GM20431 (cell line): ENCODE results near the gene PARP4.
"Not testable (repeated sequence)": the region's sequence is repeated elsewhere in the genome, so short reads cannot be mapped to it uniquely, and the experiment has no call there.

Source experiments
- in situ Hi-C: fragments of 300-500 bp; cut with MseI, MboI; formaldehyde crosslinking; loops from one replicate; pipeline ENCODE4 v1.15.0; 2020; ENCODE audit warnings: low sequenced_read_pairs; ENCODE audit not compliant: unreplicated experiment

PARP4 gene

DNA sequence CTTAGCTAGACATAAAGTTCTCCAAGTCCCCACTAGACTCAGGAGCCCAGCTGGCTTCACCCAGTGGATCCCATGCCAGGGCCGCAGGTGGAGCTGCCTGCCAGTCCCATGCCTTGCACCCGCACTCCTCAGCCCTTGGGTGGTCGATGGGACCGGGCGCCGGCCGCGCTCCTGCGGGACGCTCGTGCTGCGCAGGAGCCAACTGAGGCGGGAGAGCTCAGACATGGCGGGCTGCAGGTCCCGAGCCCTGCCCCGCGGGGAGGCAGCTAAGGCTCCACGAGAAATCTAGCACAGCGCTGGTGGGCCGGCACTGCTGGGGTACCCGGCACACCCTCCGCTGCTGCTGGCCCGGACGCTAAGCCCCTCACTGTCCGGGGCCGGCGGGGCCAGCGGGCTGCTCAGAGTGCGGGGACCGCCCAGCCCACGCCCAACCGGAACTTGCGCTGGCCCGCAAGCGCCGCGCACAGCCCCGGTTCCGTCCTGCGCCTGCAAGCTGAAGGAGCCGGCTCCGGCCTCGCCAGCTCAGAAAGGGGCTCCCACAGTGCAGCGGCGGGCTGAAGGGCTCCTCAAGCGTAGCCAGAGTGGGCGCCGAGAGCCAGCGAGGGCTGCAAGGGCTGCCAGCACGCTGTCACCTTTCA is 5.8 kb downstream of the PARP4 start:
- in situ Hi-C loops: no loop called here

DNA sequence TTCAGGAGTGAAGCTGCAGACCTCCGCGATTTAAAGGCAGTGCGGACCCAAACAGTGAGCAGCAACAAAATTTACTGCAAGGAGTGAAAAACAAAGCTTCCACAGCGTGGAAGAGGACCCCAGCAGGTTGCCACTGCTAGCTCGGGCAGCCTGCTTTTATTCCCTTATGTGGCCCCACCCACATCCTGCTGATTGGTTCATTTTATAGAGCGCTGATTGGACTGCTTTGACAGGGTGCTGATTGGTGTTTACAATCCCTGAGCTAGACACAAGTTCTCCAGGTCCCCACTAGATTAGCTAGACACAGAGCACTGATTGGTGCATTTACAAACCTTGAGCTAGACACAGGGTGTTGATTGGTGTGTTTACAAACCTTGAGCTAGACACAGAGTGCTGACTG is 6.3 kb downstream of the PARP4 start:
- in situ Hi-C loops: not testable (repeated sequence)

DNA sequence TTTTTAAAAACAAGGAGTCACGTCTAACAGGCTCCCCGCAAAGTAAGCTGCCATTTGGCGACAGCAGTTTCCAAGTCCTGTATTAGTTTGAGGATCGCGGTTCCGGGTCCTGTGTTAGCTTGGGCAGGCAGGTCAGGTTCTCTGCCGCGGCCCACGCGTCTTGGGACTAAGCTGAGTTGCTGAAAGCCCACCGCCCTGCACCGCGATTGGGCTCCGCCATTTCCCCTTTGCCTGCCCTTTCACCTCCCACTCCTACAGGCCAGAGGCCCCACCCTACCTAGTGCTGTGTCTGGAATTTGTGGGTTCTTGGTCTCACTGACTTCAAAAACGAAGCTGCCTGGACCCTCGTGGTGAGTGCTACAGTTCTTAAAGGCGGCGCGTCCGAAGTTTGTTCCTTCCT is 6.8 kb downstream of the PARP4 start:
- in situ Hi-C loops: no loop called here

DNA sequence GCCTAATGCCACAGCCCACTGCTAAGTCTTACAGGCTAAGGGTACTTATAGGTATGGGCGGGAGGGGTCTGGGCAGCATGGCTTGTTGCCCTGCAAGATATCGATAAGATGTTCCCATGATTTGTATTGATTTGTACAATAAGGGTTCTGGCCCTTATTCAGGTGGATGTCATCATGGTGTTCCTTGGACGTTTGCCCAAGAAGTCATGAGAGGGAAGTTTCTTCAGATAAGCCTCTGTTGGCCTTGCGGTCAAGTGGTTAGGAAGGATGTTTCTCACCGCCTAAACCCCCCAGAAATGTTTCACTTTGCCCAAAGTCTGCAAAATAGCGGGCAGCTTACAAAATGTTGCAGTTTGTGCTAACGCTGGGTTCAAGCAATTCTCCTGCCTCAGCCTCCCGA is 7.3 kb downstream of the PARP4 start:
- in situ Hi-C loops: no loop called here

DNA sequence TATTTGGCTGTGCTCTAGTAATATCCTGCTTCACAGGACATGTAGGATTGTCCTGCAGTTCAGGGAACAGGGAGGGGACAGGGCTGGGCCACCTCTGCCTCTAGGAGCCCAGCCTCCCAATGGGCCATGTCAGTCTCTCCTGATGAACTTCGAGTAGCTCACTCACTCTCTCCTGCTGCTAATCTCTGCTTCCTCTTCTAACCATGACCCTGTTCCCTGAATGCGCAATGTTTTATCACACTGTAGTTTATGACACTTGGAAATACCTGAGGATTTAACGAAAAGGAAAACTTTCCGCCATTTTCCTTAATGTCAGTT is 9.2 kb downstream of the PARP4 start:
- in situ Hi-C loops: no loop called here

DNA sequence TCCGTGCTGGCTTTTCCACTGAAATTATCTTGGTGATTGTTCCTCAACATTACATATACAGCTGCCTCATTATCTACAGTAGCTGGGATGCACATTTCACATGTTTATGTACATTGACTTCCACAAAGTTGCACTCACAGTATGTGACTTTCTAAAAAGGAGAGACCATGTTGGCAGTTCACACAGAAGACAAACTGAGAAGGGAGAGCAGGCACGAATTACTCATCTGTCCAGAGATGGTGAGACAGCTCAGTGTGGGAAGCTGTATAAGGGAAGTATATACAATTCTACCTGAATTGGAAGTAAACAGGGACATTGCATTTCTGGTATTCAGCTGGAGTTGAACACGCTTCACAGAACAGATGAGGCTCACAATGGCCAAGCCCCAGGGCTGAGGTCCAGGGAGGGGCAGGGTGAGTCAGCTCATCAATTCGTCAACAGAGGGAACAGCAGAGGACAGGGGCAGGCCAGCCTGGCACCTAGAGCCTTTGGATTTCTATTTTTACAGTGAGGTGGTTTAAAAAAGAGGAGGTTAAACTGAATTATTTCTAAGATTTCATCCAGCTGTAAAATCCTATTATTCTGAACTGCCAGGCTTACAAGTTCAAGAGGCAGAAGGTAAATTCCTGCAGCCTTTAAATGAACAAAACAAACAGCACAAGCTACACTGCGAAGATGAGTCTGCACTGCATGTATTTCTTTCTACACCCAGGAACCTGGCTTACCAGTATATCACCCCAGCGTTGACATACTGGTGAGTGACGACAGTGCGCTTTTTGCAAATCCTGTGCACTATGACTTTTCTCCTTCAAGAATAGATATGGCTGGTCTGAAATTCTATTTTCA is 9.8 kb downstream of the PARP4 start:
- in situ Hi-C loops: no loop called here

DNA sequence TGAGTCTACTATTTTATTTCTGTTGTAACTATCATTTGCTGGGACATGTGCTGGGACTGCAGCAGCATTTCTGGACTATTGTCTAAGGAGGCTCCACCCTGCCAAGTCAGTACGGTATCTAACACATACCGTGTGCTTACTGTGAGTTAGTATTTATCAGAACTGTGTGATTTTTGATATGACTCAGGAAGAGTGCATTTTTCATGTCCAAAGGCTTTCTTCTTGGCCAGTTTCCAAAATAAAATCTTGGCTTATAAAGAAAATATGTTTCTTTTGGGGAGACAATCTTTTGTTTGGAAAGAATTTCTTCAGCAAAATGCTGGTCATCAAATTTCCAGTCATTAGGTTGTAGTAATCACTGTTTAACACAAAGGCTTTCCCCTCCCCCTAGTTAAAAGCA is 11.6 kb downstream of the PARP4 start:
- in situ Hi-C loops: no loop called here

DNA sequence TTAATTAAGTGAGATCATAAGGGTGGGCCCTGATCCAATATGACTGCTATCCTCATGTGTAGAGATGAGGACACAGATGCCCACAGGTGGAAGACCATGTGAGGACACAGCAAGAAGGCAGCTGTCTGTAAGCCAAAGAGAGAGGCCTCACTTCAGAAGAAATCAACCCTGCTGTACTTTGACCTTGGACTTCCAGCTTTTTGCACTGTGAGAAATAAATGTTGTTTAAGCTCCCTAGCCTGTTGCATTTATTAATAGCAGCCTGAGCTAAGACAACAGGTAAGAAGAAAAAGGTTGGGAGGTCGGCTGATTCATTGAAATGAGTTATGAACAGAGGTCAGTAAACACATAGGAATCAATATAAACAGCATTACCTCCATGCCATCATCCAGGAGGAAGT is 14.8 kb downstream of the PARP4 start:
- in situ Hi-C loops: no loop called here

DNA sequence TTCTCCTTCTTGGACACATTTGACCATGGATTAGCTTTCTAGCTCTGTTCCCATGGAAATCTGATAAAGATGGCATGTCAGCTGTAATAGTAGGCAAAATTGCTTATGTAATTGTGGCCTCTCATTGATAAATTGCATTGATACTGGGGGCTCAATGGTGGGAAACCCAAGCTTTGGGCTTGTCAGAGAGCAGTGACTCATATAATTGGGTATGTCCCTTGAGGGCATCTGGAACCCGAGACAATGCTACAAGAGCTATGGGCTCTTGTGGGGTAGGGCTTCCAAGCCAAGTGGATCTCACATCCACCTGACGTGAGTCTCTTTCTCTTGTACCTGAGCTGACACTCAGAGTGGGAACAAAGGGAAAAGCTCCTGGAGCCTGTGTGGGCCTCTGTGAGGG is 16.3 kb downstream of the PARP4 start:
- in situ Hi-C loops: not testable (repeated sequence)

DNA sequence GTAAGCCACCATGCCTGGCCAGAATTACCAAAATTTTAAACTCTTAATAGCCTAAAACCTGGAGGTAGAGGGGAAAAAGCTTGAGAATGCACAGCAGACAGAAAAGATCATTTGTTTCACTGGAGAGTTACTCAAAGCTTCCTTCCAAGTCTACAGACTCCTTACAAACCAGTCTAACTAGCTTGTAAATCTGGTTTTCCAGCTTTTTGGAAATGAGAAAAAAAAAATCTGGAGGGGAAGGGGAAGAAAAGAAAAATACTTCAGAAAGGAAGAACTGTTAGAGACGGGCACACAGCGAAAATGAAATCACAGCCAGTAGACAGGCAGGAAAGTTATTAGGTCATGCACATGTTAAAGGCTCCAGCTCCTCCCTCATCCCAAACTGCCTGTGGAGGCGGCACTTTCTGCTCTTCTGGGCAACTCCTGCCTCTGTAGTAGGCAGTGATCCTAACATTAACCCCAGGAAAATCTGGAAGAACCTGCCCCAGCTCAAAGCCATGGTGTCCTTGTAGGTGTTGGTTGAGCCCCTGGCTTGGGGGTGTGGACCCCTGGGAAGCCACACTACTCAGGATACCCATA is 17.3 kb downstream of the PARP4 start:
- in situ Hi-C loops: no loop called here

DNA sequence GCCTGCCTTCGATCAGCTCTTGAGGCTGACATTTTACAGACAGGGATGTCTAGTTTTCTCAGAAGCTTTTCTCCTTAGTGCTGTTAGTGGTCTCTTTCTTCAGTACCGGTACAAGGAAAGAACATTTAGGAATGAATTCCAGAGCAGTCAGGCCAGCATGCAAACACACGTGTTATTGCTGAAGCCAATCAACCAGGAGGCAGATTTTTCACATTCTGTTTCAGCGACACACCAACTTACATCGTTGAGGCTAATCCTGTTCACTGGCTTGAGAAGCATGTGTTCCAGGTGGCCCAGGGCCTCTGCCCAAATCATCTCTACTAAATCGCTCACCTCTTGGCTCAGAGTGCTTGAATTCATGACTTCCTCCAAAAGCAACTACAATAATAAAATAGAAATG is 19.2 kb downstream of the PARP4 start:
- in situ Hi-C loops: no loop called here

DNA sequence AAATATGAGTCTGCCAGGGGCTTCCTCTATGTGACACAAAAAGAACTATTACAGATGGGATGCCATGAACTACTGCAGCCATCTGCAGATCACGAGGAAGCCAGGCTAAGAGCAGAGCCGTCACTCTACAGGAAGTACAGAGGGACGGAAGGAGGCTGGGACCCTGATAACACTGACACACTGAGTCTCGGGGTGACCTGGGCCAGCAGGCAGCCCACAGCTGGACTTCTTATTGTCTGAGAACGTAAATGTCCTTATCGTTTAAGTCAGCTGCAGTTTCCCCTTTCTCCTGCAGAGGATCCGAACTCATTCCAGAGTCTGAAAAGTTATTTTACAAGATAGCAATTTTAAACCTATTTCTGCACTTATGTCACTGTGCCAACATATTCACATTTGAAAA is 20.7 kb downstream of the PARP4 start:
- in situ Hi-C loops: no loop called here

DNA sequence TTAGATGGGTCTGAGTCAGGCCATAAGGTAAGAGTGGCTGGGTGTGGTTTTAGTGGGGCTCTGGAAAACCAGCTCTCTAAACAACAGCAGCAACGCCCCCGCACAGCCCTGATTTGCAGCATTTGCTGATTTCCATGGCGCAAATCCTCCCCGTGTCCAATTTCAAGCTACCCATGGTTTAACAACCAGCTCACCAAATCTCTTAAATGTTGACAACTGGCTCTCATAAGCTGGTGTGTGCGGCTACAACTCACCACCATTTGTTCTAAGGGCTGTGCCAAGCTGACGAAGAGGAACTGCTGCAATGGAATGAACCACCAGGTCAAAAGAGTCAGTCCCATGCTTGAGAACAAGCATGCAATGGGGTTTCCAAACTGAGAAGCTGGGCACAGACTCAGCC is 22.9 kb downstream of the PARP4 start:
- in situ Hi-C loops: no loop called here

DNA sequence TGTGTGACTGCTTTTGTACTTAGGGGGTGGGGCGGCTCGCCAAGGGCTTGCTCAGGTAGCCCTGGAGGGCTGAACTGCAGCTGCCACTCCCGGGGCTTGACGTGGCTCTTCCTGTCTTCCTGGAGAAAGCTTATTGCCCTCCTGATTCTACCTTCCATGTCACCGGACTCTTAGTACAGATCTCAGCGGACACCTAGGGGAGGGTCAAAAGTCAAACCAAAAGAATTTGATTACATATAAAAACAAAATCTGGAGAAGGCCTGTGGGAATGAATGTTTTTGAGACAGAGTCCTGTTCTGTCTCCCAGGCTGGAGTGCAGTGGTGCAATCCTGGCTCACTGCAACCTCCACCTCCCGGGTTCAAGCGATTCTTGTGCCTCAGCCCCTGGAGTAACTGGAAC is 24.5 kb downstream of the PARP4 start:
- in situ Hi-C loops: not testable (repeated sequence)

DNA sequence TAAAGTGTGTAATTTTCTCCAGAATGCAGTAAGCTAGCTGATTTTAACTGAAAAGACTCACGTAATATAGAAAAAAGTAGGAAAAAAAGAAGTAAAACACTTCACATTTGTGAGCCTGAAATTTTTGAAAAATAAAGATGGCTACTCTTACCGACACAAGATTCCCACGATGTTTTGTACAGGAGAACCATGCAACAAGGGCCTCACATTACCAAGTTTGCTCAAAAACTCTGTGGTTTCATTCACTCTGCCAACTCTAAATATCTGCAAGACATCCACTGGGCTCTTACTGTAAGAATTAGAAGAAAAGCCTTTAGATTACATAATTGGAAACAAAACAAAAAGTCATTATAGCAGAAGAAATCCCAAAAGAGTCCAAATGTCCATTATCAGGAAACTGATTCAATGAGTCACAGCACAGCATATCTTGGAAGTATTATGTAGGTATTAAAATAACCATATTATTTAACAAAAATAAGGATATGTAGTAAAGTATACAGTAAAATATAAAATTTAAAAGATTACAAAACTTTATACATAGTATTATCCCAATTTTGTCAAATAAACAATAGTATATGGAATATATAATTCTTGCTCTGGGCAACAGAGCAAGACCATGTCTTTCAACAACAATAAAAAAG is 26.4 kb downstream of the PARP4 start:
- in situ Hi-C loops: not testable (repeated sequence)

DNA sequence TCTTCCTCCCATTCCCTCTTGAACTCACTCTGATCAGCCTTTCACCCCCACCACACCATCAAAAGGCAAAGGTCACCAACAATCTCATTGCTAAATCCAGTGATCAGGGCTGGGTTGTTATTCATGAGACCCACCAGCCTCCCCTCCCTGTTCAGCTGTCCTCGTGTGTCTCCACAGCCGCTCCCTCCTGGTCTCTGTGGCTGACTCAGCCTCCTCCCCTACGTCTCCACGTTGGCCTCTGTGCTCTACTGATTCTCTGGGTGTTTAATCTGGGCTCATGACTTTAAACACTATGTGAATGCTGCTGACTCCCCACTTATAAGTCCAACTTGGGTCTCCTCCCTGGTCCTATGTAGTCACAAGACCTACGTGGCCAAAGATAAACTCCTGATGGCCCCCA is 38.9 kb downstream of the PARP4 start:
- in situ Hi-C loops: no loop called here

DNA sequence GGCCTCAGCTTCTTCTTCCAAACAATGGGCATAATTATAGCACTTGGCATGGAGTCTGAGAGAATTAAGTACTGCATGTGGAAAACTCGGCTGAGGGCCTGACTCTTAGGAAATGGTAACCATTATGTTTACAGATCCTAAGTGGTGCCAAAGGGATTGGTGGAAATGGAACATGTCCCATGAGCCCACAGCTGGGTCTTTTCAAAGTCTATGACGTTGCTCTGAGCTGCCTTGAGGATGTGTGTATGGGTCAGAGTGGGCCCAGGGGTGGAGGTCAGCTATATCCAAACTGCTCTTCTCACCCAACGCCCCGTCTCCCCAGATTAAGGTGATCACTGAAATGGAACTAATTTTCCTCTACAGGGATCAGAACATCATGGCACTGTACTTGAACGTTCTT is 40.4 kb downstream of the PARP4 start:
- in situ Hi-C loops: not testable (repeated sequence)

DNA sequence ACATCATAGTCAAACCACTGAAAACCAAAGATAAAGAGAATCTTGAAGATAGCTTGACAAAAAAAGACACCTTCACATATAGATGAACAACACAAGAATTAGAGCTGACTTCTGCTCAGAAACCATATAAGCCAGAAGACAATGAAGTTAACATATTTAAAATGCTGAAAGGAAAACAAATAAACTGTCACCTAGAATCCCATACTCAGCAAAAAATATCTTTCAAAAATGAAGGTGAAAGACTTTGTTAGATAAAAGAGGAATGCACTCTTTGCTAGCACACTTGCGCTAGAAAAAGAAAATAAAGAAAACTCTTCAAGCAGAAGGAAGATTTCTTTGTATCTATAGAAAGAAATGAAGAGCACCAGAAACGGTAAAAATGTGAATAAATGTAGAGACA is 49.5 kb downstream of the PARP4 start:
- in situ Hi-C loops: no loop called here

DNA sequence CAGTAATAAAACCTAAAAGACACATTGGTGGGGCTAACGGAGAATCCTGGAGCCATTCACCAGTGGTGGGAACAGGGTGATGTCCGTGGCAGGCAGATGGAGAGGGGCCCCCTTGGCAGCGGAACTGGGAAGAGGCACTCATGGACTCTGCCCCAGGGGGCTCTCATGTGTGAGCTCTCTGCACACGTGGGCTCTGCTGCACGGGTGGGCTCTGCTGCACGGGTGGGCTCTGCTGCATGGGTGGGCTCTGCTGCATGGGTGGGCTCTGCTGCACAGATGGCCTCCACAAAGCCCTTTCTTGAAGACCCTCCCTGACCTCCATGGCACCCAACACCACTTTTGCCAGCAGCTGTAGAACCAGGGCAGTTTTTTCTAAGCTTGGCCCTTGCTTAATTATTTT is 52.3 kb downstream of the PARP4 start:
- in situ Hi-C loops: no loop called here

DNA sequence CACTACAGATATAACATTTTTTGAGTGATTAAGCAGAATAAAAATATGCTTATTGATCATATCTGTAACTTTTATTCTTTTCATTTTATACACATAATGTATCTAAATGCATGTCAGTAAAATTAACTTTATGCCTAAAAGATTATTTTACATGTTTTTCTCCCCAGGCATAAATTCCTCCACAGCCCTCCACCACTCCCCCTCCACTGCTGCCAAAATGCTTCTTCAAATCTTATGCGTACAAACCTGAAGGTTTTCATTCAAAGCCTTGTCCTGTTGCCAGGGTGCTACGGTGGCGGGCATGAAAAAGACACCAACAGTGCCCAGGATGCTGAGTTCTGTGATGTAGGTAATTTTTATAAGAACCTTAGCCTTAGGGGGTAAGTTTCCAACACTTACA is 52.9 kb downstream of the PARP4 start:
- in situ Hi-C loops: no loop called here

DNA sequence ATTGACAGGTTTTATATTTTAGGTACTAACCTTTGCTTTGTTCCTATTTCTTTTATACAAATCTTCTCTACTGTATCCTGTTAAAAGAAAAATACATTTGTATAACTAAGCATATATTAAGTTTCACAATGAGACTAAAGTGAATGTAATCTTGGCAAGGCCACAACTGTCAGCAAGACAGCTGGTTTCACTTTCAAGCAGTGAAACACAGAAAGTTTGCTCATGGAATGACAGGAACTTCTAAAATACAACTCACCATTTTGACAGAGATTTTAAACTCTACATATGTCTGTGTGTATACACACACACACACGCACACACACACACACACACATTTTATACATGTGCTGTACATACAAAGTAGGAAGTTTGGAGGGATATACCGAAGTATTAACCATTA is 53.3 kb downstream of the PARP4 start:
- in situ Hi-C loops: no loop called here
